H7 (cell line): ENCODE measurements around the gene GEMIN5. TPM values are rescaled to one million over a fixed set of nuclear protein-coding genes. Genes with fewer than 3 reads are reported as not detected.
"Not testable (repeated sequence)": the region's sequence is repeated elsewhere in the genome, so short reads cannot be mapped to it uniquely, and the experiment has no call there.

Experiments
- DNase-seq: peaks from one replicate; pipeline ENCODE4 v3.0.0; 2012
- H3K27me3 ChIP-seq: 2 replicates; pipeline ENCODE4 v1.6.0; 2011; ENCODE audit warnings: mild to moderate bottlenecking, low read length; ENCODE audit not compliant: control insufficient read depth, insufficient read depth
- H3K36me3 ChIP-seq: replicated peaks from 2 replicates; pipeline ENCODE4 v1.5.1; 2011; ENCODE audit warnings: low read length; ENCODE audit not compliant: control insufficient read depth, insufficient read depth
- H3K4me3 ChIP-seq: 2 replicates; pipeline ENCODE4 v1.5.1; 2011; ENCODE audit warnings: low read depth, mild to moderate bottlenecking, control low read depth, low read length, moderate library complexity; ENCODE audit not compliant: insufficient read depth
- total RNA-seq: library from RNA; depleted of rRNA; stranded (reverse); fragments of >200 nt; shearing (Covaris generic); gene quantifications from 2 replicates; pipeline ENCODE4 v1.2.3, GENCODE V29; 2014

GEMIN5 gene
- total RNA-seq, 1 experiment from 2014 or later: 38.4 TPM

DNA sequence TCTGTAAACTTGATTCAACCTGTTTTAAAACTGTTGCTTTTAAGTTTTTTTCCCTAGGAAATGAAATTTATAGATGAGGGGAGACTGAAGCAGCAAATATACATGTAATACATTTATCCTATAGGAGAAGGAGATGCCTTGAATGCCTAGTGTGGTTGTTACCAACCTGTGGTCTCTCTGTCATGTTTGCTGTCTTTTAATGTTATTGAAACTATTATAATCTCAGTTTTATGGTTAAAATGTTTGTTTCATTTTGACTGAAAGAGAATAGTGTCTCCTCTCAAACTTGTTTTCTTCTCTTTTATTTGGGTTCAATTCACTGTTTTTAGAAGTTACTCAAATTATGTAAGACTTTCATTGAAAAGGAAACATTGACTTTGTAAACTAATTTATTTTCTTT lies 18.7 kb upstream of the GEMIN5 start:
- peaks cover 3% of the 10 kb centered on the region; the same call in 1 of the 2 replicates for H3K36me3 ChIP-seq
- H3K4me3 ChIP-seq: no peak overlapping the region
- DNase-seq: no peak
- no peaks in the 10 kb centered on the region for H3K27me3 ChIP-seq

DNA sequence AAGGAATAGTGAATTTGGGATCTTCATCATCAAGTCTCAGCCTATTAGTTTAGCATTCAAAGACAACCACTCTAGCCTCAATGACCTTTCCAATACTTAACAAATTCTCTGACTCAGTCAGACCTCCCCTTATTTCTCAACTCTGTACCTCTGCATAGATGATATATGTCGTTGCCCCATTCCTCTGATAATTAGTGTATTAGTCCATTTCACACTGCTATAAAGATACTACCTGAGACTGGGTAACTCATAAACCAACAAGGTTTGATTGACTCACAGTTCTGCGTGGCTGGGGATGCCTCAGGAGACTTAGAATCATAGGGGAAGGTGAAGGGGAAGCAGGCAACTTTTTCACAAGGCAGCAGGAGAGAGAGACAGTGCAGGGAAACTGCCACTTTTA lies 11.8 kb upstream of the GEMIN5 start:
- H3K36me3 ChIP-seq: no peaks in the 10 kb centered on the region
- DNase-seq: no peak
- no peaks in the 10 kb centered on the region for H3K27me3 ChIP-seq
- H3K4me3 ChIP-seq: no peak overlapping the region

DNA sequence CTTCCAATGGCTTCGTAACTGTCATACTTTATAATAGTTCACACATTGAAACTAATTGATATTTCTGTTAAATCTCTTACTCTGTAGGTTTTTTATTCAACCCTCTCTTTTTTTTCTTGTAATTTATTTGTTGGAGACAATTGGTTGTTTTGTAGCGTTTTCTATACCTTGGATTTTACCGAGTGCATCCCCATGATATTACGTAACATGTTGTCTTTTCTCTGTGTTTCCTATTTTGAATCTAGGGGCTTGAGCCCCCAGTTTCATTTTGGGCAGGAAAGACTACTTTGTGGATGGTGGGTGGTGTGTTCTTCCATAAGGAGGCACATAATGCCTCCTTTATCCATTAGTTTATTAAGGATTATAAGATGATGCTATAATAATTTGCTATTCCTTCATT lies 10.3 kb upstream of the GEMIN5 start:
- H3K36me3 ChIP-seq: no peaks in the 10 kb centered on the region
- no peaks in the 10 kb centered on the region for H3K27me3 ChIP-seq
- H3K4me3 ChIP-seq: no peak overlapping the region
- no peak for DNase-seq

DNA sequence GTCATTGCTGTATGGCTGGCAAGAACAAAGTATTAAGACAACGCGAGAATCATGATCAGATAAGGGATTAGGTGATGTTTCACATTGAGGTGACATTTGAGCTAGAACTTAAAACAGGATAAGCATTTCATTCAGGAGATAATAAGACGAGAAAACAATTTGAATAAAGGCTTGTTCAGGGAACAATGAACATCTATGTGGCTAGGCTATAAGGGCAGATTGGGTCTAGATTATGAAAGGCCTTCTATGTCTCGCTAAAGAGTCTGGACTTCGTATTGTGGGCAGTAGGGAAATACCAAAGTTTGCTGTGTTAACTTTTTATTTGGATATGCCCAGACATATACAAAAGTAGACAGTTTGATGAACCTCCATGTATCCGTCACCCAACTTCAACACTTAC lies 9.8 kb upstream of the GEMIN5 start:
- Histone ChIP-seq H3K27me3 (no peaks in the 10 kb centered on the region), H3K4me3 (no peak overlapping the region), H3K36me3 (no peaks in the 10 kb centered on the region)
- no peak for DNase-seq

DNA sequence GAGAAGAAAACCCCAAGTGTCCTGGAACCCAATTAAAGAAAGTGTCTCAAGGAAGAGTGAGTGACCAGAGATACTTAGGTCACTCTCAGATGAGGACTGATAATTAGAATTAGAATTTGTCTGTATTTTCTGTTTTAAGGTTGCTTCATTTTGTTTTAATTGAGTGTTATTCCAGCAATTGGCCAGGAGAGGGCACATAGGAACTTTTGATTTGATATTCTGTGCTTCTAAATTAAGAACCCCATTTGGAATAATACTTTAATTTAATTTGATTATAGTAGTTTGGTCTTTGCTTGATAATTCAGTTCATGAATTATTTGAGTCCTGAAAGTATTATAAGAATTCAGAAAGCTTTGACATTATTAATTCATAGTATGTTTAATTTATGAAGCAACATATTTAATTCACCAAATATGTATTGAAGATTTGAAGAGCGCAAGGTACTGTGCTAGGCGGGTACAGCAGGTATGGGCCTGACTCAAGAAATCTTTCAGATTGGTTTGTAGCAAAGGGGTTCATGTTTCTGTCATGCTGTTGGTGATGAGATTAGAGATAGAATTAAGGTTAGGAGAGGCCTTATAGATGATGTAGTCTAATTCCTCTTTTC lies 7.8 kb upstream of the GEMIN5 start:
- no peaks in the 10 kb centered on the region for H3K27me3 ChIP-seq
- H3K4me3 ChIP-seq: no peak overlapping the region
- peak; percentile 19 for DNase-seq
- H3K36me3 ChIP-seq: no peaks in the 10 kb centered on the region

DNA sequence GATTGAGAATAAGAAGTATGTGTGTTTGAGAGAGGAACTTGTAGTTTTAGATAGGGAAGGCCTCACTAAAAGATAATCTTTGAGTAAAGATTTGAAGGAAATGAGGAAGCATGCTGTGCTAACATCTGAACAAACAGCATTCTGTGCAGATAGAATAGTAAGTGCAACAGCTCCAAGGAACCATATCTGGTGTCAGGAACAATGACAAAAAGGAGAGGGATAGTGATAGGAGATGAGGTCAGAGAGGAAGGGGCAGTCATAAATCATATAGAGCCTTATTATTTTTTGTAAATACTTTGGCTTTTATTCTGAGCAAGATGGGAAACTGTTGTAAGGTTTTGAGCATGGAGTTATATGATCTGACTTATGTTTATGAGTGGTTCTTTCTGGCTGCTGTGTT lies 6.7 kb upstream of the GEMIN5 start:
- no peaks in the 10 kb centered on the region for H3K27me3 ChIP-seq
- H3K4me3 ChIP-seq: no peak overlapping the region
- DNase-seq: no peak
- no peaks in the 10 kb centered on the region for H3K36me3 ChIP-seq

DNA sequence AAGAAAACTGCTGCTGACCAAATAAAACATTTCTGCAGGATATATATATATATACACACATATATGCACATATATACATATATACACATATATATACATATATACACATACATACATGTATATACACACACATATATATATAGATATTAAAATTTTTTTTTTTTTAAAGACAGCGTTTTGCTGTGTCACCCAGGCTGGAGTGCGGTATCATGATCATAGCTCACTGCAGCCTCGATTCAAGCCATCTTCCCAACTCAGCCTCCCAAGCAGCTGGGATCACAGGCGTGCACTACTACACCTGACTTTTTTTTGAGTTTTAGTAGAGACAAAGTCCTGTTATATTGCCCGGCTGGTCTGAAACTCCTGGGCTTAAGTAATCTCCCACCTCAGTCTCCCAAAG lies 5.5 kb upstream of the GEMIN5 start:
- no peak for DNase-seq
- no peaks in the 10 kb centered on the region for H3K36me3 ChIP-seq
- no peak overlapping the region for H3K4me3 ChIP-seq
- H3K27me3 ChIP-seq: no peaks in the 10 kb centered on the region

DNA sequence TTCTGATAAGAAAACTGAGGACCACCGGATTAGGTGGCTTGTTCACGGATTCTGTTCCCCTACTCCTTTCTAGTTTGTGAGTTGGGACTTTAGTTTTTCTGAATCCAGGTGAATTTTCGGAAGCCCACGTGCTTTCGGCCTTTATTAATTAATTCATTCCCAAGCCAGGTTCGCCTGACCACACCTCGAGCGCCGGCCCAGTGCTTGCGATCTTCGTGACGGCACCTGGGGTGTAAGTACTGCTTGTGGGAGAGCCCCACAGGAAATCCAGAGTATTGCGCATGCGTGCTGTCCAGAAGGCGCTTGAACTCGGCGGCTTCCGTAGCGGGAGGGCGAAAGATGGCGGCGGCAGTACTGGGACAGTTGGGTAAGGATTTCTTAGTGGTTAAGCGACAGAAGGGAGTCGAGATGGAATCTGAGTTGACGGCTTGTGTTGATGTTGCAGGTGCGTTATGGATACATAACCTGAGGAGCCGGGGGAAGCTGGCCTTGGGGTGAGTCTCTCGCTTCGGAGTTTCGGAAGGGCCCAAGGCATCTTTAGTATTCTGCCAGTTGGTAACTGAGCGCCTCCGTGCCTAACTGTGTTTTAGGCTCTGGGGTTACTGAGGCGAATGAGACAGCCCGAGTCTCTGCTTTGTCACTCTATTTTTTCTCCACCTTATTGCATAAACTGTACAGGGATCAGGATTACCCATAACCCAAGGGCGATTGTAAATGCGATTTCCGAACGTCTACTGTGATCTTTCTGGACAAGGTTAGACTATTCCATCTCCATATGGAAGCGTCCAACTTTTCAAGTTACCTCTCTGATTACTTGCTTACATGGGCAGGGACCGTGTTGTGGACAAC lies 3.0 kb upstream of the GEMIN5 start, which contains the start of gene MRPL22:
Gene MRPL22, plus strand, starts transcription at position 302 of the 849 bp plus-strand sequence. Its CDS starts 38 bp downstream, at position 340.
- peak; percentile 88 for DNase-seq
- Histone ChIP-seq H3K4me3 (peak within 1 kb of the TSS; percentile 90), H3K27me3 (no peaks in the 10 kb centered on the region), H3K36me3 (no peaks in the 10 kb centered on the region)

DNA sequence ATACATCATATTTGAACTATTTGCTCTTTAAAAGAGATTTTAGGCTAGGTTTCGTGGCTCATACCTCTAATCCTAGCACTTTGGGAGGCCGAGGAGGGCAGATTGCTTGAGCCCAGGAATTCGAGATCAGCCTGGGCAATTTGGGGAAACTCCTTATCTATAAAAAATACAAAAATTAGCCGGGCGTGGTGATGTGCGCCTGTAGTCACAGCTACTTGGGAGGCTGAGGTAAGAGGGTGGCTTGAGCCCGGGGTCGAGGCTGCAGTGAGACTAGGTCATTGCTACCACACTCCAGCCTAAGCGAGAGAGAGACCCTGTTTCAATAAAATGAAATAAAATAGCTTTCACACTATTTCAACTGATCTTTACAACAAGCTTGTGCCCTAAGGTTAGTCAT lies 2.4 kb upstream of the GEMIN5 start:
- no peaks in the 10 kb centered on the region for H3K27me3 ChIP-seq
- no peak overlapping the region for H3K4me3 ChIP-seq
- DNase-seq: no peak
- H3K36me3 ChIP-seq: no peaks in the 10 kb centered on the region

DNA sequence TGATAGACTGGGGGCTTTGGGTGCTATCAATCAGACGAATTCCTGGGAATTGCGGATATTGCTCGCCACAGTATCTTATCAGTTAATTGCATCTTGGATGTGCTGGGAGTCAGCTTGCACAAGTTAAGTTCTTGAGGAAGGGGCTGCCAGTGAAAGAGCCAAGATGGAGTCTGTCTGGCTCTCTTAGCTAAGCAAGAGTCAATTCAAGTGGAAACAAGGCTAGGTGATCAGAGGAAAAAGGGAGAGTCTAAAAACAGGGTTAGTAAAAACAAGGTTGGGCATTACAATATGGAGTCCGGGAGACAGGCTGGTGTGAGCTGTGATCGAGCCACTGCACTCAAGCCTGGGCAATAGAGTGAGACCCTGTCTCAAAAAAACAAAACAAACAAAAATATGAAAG lies 1.4 kb upstream of the GEMIN5 start:
- not testable (repeated sequence) for H3K4me3 ChIP-seq, H3K27me3 ChIP-seq, DNase-seq, H3K36me3 ChIP-seq

DNA sequence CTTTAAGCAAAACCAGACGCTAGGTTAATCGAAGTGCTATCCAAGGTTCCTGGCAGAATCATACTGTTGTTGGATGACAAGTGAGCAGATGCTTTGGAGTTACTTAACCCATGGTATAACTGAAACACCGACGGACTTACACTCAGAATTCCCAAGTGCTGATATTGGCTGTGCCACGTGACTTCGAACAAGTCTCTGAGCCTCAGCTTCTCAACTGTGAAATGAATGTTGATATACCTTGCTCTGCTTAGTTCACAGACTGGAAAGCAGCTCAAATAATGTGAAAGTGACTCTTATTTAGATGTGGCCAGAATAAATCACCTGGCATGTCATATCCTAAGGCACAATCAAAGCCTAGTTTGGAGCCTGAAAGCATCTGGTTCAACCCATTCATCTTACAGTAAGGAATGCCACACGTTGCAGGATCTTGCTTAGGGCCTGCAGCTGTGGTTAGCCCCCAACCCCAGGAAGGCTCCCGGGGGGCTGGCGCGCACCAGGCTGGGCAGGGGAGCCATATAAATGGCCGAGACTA lies 759 bp downstream of the GEMIN5 start:
- no peaks in the 10 kb centered on the region for H3K27me3 ChIP-seq
- no peaks in the 10 kb centered on the region for H3K36me3 ChIP-seq
- no peak for DNase-seq
- peak overlapping the region; percentile 93 for H3K4me3 ChIP-seq

DNA sequence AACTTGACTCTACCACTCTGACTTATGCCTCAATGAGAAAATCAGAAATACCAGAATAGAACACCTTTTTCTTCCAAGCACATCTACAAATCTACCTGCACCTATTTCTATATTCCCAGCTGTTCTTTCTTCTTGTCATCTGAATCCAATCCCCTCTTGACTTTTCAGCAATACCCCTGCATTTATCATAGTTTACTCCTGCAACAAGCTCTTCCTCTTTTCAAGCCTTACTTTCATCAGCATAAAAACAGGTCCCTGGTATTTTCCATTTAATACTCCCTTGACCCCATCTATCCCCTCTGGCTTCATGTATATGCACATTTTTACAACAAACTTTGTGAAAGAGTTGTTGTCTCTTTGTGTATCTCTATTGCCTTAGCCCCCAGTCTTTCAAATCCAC lies 3.1 kb downstream of the GEMIN5 start:
- Histone ChIP-seq H3K4me3 (no peak overlapping the region), H3K27me3 (no peaks in the 10 kb centered on the region), H3K36me3 (peaks cover 4% of the 10 kb centered on the region)
- no peak for DNase-seq

DNA sequence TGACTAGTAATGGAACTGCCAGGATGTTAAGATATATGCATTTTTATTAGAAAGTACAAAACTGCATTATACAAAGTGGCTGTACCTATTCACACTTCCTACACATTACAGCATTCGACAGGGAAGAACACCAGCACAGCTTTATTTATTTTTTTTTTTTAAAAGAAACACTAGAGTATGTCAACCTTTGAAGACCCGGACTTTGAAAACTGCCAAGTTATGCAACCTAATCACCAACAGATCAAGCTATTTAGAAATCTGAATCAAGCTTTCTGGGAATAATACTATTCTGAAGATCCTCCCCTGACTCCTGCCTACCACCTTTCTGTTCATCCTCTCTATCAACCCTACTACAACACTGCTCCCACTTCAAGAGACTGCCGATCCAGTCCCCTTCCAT lies 4.5 kb downstream of the GEMIN5 start:
- DNase-seq: no peak
- no peak overlapping the region for H3K4me3 ChIP-seq
- no peaks in the 10 kb centered on the region for H3K27me3 ChIP-seq
- H3K36me3 ChIP-seq: peaks cover 4% of the 10 kb centered on the region

DNA sequence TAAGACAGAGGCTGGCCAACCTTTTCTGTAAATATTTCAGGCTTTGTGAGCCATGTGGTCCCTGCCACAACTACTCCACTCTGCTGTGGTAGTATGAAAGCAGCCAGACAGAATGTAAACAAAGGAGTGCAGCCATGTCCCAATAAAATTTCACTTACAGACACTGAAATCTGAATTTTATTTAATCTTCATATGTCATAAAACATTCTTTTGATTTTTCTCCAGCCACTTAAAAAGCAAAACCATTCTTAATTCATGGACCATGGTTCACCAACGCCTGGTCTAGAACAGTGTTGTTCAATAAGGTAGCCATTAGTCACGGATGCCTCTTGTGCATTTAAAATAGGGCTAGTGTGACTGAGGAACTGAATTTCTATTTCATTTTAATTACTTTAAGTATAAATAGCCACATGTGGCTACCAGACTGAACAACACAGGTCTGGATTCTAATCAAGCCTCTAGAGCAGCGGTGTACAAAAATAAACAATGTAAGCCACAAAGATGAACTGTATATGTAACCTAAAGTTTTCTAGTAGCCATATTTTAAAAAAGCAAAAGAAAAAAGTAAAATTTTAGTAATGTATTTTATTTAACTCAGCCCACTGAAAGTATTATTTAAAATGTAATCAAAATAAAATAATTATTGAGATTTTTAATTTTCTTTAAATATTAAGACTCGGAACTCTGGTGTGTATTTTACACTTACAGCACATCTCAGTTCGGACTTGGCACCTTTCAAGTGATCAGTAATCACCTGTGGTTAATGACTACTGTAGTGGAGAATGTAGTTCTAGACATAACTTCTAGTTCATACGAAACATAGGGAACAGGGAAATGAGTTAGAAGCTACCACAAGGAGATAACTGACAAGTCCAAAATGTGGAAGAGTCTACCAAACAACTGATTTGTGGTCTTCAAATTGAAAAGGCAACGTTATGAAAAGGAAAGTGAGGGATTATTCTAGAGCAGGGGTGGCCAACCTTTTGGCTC lies 14.3 kb downstream of the GEMIN5 start:
- H3K4me3 ChIP-seq: no peak overlapping the region
- H3K27me3 ChIP-seq: no peaks in the 10 kb centered on the region
- peaks cover 15% of the 10 kb centered on the region for H3K36me3 ChIP-seq
- DNase-seq: no peak
